Measurements from ENCODE around the gene PCDHGB2.

- TF ChIP-seq POLR2A (IDR thresholded peaks at IDR 0.05; ENCODE audit: low read length) = no peak
- TF ChIP-seq GATA1 (IDR thresholded peaks at IDR 0.05; ENCODE audit: low read depth, low read length) = no peak
These were observed 8.2 kb upstream of the PCDHGB2 start for GRCh38 chr5:141351591-141351990.

All from erythroblast (primary cell).